Measurements from ENCODE around the gene OSBPL3. TPM values are rescaled to one million over a fixed set of nuclear protein-coding genes. Genes with fewer than 3 reads are reported as not detected.

The OSBPL3 gene
- total RNA-seq, 1 experiment from 2014 or later = 36.8 TPM

DNA sequence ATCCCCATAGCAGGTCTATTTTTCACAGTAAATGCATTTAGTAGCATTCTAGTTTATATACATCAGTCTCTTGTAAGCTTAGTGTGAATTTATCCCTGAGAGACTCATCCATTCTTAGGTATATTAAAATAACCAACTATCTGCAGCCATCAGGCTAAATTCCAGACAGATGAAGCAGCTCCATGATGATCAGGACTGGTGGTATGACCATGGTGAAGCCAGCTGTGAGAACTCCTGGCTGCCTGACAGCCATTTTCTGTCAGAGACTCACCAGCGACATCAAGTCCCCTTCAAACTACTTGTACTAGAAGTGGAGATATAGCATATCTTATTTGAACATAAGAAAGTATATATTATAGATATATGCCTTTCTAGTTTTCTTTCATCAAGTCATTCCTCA is 152.4 kb downstream of the OSBPL3 start:
- Histone ChIP-seq H3K27ac (ENCODE audit: low read depth, low read length) (peak overlapping the region; percentile 94), H3K4me2 (ENCODE audit: low read length) (peak overlapping the region; percentile 75), H3K79me2 (ENCODE audit: insufficient read depth, low read length) (no peaks in the 10 kb centered on the region), H4K20me1 (ENCODE audit: insufficient read depth) (no peaks in the 10 kb centered on the region), H3K4me3 (replicated peaks in 1 of 2; ENCODE audit: low read depth in 1 of 2, low read length in 2 of 2) (no peak overlapping the region), H2AFZ (ENCODE audit: low read depth, low read length, poor library complexity, severe bottlenecking) (no peak overlapping the region), H3K27me3 (ENCODE audit: insufficient read depth, low read length) (no peaks in the 10 kb centered on the region), H3K9ac (ENCODE audit: low read length) (peak overlapping the region; percentile 63), H3K36me3 (ENCODE audit: control insufficient read depth in 1 of 2, insufficient read depth in 2 of 2, low read length in 2 of 2) (peaks cover 4 to 10% of the 10 kb centered on the region in 2 experiments; a peak in 3 of 4 replicates), H3K9me2 (ENCODE audit: insufficient read depth) (no peaks in the 10 kb centered on the region), H3K9me3 (ENCODE audit: control insufficient read depth in 1 of 2, insufficient read depth in 1 of 2, low read depth in 1 of 2, low read length in 2 of 2) (no peaks in the 10 kb centered on the region), H3K4me1 (ENCODE audit: control insufficient read depth in 1 of 2, insufficient read depth in 2 of 2, low read length in 2 of 2) (peaks cover 66 to 93% of the 10 kb centered on the region in 2 experiments)
- DNase-seq (ENCODE audit: low read depth, low spot score) (no peak), ATAC-seq (no peak)
- intact Hi-C loops (cut with micrococcal nuclease) = no loop called here
- ChIA-PET RAD21 (ENCODE audit: low non-redundant PET in 1 of 2, low total read pairs in 2 of 2, uncharacterized antibody in 2 of 2, unreplicated experiment in 2 of 2) (no interaction called here), CTCF (interaction anchor here (1.3 to 1.9 kb wide), 3 partner anchors 15 to 242 kb away, joined by 3 to 12 read pairs (median 6); no protein-coding TSS in a partner anchor), POLR2A (no interaction called here)
- no peak for TF ChIP-seq EGR1 (IDR thresholded peaks at IDR 0.05; ENCODE audit: low read depth)
- TF ChIP-seq RAD21 (IDR thresholded peaks at IDR 0.05; ENCODE audit: low read depth) = no peak
- TF ChIP-seq, protein P1, sequence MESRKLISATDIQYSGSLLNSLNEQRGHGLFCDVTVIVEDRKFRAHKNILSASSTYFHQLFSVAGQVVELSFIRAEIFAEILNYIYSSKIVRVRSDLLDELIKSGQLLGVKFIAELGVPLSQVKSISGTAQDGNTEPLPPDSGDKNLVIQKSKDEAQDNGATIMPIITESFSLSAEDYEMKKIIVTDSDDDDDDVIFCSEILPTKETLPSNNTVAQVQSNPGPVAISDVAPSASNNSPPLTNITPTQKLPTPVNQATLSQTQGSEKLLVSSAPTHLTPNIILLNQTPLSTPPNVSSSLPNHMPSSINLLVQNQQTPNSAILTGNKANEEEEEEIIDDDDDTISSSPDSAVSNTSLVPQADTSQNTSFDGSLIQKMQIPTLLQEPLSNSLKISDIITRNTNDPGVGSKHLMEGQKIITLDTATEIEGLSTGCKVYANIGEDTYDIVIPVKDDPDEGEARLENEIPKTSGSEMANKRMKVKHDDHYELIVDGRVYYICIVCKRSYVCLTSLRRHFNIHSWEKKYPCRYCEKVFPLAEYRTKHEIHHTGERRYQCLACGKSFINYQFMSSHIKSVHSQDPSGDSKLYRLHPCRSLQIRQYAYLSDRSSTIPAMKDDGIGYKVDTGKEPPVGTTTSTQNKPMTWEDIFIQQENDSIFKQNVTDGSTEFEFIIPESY (IDR thresholded peaks at IDR 0.05; ENCODE audit: extremely low read depth, insufficient replicate concordance, low read length) = no peak
- TF ChIP-seq CBX3 (IDR thresholded peaks at IDR 0.05; ENCODE audit: low read depth) = no peak
- TF ChIP-seq, protein P2, sequence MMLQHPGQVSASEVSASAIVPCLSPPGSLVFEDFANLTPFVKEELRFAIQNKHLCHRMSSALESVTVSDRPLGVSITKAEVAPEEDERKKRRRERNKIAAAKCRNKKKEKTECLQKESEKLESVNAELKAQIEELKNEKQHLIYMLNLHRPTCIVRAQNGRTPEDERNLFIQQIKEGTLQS (IDR thresholded peaks at IDR 0.05) = no peak
- TF ChIP-seq ZFX (IDR thresholded peaks at IDR 0.05) = no peak
- TF ChIP-seq POLR2AphosphoS5 (IDR thresholded peaks at IDR 0.05; ENCODE audit: low read depth, low read length) = no peak
- TF ChIP-seq YY1 (IDR thresholded peaks at IDR 0.05; ENCODE audit: extremely low read depth, insufficient replicate concordance, low read depth, low read length) = no peak
- TF ChIP-seq ELF1 (IDR thresholded peaks at IDR 0.05; ENCODE audit: borderline replicate concordance, low read depth) = no peak
- TF ChIP-seq JUND (IDR thresholded peaks at IDR 0.05) = no peak
- no peak for TF ChIP-seq EZH2phosphoT487 (IDR thresholded peaks at IDR 0.05; ENCODE audit: borderline replicate concordance)
- no peak for TF ChIP-seq EZH2 (IDR thresholded peaks at IDR 0.05)
- no peak for TF ChIP-seq SIN3A (IDR thresholded peaks at IDR 0.05; ENCODE audit: low read depth)
- no peak for TF ChIP-seq POLR2A (IDR thresholded peaks at IDR 0.05; ENCODE audit: borderline replicate concordance, extremely low read depth, insufficient read depth, insufficient read length)
- no TSS peak for BruUV-seq (replicated peaks)

All from HCT116 (cell line).